ENCODE data around the gene PSAP. TPM values are rescaled to one million over a fixed set of nuclear protein-coding genes. Genes with fewer than 3 reads are reported as not detected.

The PSAP gene
- total RNA-seq, 1 donor from 2014 or later: 1,124 TPM

DNA sequence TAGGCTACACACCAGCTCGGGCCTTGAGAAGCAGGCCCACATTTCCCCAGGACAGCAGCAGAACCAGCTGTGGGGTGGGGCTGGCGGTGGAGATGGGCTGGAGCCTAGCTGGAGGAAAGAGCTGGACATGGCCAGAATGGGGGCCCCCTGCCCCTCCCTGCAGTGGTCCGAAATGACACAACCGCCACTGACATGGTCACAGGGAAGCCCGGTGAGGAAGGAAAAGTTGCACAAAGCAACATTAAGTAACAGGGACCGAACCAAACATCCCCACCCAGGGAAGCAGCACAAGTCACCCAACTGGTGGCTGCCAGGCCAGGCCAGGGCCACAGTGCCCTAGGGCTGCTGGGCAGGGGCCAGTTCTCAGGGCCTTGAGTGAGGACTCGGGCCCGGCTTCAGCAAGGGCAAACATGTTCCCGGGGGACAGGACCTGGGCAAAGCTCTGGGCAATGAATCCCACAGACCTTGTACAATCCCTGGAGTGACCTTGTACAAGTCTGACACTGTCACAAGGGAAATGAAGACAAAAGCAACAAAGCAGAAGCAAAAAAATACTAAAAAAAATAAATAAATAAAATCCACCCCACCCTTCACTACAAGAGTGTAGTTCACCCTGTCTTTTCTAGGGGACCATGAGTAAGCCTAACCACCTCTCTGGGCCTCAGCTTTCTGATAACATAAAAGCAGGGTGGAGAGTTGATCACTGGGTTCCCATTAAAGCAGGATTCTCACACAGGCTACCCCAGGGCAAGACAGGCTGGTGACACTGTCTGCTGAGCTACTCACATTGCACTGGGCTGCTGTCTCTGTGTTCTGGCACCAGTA lies 33.0 kb downstream of the PSAP start:
- Histone ChIP-seq H3K36me3 (ENCODE audit: control insufficient read depth, insufficient read depth, low read length) (peaks cover 49% of the 10 kb centered on the region), H3K4me3 (ENCODE audit: low read depth, low read length) (no peak overlapping the region), H3K27me3 (ENCODE audit: control insufficient read depth, insufficient read depth, low read length) (no peaks in the 10 kb centered on the region)
- TF ChIP-seq CTCF (IDR thresholded peaks at IDR 0.05; ENCODE audit: insufficient read depth, low read length, severe bottlenecking): no peak
- DNase-seq (ENCODE audit: low read depth) (no peak), FAIRE-seq (no peak)

DNA sequence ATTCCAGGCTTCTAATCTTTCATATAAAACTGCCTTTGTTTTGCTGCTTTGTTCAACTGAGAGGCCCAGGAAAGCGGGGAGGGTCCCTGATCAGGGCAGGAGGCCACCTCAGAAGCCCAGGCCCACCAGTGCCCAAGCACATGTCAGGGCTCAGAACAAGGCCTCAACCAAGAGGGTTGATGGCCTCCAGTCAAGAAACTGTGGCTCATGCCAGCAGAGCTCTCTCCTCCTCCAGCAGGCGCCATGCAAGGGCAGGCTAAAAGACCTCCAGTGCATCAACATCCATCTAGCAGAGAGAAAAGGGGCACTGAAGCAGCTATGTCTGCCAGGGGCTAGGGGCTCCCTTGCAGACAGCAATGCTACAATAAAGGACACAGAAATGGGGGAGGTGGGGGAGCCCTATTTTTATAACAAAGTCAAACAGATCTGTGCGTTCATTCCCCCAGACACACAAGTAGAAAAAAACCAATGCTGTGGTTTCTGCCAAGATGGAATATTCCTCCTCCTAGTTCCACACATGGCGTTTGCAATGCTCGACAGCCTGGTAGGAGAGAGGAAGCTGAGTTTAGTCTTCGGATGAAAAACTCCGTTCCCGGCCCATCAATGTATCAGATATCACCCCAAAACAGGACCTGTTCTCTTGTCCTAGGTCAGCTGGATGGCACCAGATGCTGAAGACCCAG lies 34.0 kb downstream of the PSAP start:
- H3K36me3 ChIP-seq (ENCODE audit: control insufficient read depth, insufficient read depth, low read length): peaks cover 49% of the 10 kb centered on the region
- no peak overlapping the region for H3K4me3 ChIP-seq (ENCODE audit: low read depth, low read length)
- FAIRE-seq: no peak
- H3K27me3 ChIP-seq (ENCODE audit: control insufficient read depth, insufficient read depth, low read length): no peaks in the 10 kb centered on the region
- TF ChIP-seq CTCF (IDR thresholded peaks at IDR 0.05; ENCODE audit: insufficient read depth, low read length, severe bottlenecking): no peak
- DNase-seq (ENCODE audit: low read depth): no peak

GRCh38 chr10:71816421-71816851 lies 34.6 kb downstream of the PSAP start:
- FAIRE-seq (no peak), DNase-seq (ENCODE audit: low read depth) (no peak)
- Histone ChIP-seq H3K36me3 (ENCODE audit: control insufficient read depth, insufficient read depth, low read length) (peaks cover 45% of the 10 kb centered on the region), H3K27me3 (ENCODE audit: control insufficient read depth, insufficient read depth, low read length) (no peaks in the 10 kb centered on the region), H3K4me3 (ENCODE audit: low read depth, low read length) (no peak overlapping the region)
- no peak for TF ChIP-seq CTCF (IDR thresholded peaks at IDR 0.05; ENCODE audit: insufficient read depth, low read length, severe bottlenecking)

- Histone ChIP-seq H3K4me3 (ENCODE audit: low read depth, low read length) (no peak overlapping the region), H3K36me3 (ENCODE audit: control insufficient read depth, insufficient read depth, low read length) (peaks cover 43% of the 10 kb centered on the region), H3K27me3 (ENCODE audit: control insufficient read depth, insufficient read depth, low read length) (no peaks in the 10 kb centered on the region)
- TF ChIP-seq CTCF (IDR thresholded peaks at IDR 0.05; ENCODE audit: insufficient read depth, low read length, severe bottlenecking): no peak
- FAIRE-seq: no peak
- no peak for DNase-seq (ENCODE audit: low read depth)
Observed at GRCh38 chr10:71815515-71816130, 35.4 kb downstream of the PSAP start.

DNA sequence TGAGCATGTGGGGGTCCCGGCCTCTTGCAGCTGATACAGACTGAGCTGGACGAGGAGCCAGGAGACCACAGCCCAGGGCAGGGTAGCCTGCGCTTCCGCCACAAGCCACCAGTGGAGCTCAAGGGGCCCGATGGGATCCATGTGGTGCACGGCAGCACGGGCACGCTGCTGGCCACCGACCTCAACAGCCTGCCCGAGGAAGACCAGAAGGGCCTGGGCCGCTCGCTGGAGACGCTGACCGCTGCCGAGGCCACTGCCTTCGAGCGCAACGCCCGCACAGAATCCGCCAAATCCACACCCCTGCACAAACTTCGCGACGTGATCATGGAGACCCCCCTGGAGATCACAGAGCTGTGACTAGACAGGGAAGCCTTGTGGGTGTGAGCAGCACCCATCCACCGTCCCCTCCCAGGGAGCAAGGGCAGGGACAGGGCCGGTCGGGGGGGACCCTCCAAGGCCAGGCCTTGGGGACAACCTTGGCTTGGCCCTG lies 36.1 kb downstream of the PSAP start:
- FAIRE-seq (no peak), DNase-seq (ENCODE audit: low read depth) (no peak)
- Histone ChIP-seq H3K27me3 (ENCODE audit: control insufficient read depth, insufficient read depth, low read length) (no peaks in the 10 kb centered on the region), H3K36me3 (ENCODE audit: control insufficient read depth, insufficient read depth, low read length) (peaks cover 37% of the 10 kb centered on the region), H3K4me3 (ENCODE audit: low read depth, low read length) (no peak overlapping the region)
- TF ChIP-seq CTCF (IDR thresholded peaks at IDR 0.05; ENCODE audit: insufficient read depth, low read length, severe bottlenecking): no peak
